Activated CD4-positive, alpha-beta T cell treated with anti-CD3 and anti-CD28 coated beads for 1 hour (primary cell): ENCODE measurements around the gene GRK1.

Source experiments
- DNase-seq: peaks from one replicate; pipeline ENCODE4 v3.0.0-alpha.2; 2020

GRK1 gene

DNA sequence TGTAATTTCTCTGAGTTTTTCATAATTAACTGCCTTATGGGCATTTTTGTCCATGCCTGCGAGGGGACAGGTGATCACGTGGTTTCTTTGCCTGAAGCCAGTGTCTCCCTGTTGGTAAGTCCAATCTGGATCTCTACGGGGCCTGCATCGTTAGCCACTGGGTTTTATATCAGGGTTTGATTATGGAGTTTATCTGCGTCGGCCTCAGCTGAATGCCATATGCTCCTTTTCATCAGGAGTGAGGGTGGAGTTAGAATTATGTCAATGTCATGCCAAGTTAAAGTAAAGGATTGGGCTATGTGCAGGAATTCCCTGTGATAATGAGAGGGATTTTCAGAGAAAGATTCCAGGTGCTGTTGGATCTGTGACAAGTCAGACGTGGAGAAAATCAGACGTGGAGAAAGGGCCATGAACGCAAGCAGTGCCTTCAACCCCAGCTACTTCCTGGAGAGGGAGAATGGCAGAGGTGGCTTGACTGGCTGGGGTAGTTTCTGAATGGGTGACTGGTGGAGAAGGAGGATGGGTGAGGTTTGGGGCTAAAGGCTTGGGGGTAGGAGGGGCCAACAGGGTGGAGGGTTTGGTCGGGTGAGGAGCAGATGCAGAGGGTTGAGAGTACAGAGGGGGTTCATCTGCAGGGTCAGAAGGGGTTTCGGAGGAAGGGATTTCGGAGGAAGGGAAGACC is 116.3 kb downstream of the GRK1 start:
- no peak for DNase-seq

DNA sequence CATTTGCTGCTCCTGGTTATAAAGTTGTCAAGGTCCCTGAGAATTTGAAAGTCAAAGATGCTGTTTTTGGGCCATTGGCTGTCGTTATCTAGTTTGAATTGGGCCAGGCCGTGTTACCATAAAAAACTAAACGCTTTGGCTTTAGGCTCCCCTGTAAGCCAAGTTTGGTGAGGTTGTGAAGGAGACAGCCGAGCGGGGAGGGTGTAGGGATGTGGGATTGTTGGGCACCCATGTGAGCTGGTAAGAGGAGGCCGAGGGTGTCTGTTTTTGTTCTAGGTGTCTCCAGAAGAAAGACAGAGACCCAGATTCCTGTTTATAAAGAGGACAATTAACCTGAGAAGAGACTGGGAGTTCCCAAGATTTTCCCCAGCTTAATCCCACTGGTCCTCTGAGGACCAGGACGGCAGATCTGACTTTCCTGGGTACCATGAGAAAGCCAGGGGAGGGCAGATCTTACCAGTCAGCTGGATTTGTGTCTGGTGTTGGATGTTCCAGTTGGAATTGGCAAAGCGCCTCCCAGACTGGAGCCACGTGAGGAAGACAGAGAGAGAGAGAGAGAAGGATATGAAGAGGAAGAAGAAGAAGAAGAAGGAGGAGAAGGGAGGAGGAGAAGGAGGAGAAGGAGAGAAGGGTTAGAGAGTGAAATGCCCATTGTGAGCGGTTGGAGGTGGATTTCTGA is 117.1 kb downstream of the GRK1 start:
- no peak for DNase-seq

DNA sequence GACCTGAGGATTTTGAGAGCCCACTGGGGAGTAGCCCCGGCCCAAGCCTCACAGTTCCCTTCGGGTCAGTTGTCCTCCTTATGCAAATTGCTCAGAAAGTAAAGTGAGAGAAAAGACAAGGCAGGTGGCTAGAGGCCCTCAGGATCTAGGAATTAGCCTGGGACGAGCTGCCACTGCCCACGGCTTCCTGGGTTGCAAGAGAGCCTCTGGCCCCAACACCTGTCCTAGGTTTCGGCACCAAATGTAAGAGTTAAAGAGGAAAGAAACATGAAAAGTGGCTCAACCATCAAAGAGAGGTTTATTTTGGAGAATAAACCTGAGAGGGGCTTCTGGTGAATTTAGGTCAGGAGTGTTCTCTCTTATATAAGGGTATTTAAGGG is 117.6 kb downstream of the GRK1 start:
- DNase-seq = no peak

DNA sequence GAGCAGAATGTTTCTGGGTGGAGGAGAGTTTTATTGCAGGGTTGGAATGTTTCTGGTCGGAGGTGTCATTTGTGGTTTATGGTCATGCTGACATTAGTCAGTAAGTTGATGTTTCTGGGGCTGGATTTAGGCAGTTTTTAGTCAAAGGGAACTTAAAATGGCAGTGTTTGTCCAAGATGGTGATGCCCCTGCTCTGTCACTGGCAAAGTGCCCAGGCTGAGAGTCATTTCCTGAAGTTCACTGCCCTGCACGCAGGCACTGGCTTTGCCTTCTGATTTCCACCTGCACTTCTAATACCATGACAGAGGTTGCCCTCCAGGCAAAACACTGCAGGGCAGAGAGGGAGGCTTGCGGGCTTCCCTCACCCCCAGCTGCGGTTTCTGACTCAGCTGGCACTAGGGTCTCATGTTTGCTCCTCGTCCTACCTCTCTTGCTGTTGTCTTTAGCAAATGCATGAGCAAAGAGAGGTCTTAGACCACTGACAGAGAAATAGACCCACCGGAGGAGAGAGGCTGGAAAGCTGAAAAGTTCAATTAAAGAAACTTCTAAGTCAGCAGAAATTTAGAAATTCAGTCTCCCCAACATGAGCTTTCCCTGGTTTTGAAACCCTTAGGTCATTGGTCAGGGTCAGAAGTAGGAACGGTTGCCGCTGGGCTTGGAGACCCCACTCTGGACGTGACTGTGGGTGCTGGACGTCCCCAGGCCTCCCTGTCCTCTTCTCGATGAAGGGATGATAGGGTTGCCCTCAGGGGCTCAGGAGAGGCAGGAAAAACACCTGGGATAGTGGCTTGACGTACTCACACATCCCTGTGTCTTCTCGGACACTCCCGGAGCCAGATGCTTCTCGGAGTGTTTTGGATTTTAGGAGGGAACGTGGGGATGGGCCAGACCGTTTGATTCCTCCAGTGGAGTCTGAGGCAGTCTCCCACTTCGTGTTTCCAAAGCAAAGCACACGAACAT is 118.3 kb downstream of the GRK1 start:
- no peak for DNase-seq

DNA sequence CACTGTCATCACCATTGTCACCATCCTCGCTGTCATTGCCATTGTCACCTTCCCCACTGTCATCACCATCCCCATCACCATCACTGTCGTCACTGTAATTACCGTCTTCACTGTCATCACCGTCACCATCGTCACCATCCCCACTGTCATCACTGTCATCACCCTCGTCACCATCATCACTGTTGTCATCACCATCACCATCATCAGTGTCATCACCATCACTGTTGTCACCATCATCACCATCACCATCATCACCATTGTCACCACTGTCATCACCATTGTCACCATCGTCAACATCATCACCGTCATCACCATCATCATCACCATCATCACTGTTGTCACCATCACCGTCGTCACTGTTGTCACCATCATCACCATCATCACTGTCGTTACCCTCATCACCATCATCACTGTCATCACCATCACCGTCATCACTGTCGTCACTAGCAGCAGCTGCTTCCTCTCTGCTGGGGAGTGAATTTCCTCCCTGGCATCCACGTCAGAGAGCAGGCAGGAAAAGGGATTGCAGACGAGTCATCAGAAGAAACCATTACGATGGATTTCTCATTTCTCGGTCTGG is 119.3 kb downstream of the GRK1 start:
- no peak for DNase-seq
